Uterus (tissue), 4 donors: ENCODE results near the gene ATXN7L1. TPM values are rescaled to one million over a fixed set of nuclear protein-coding genes. Genes with fewer than 3 reads are reported as not detected.

Experiments used
- DNase-seq, 2 donors: peaks; one replicate each; pipeline ENCODE4 v3.0.0-alpha.2; 2019 to 2020
- H3K27ac ChIP-seq, 2 donors: fragments of 200-600 bp; sonication (generic); 1 replicate in 1 of 2; 2 replicates in 1 of 2; pipeline ENCODE4 v1.5.1; 2016 to 2018
- H3K27me3 ChIP-seq, 2 donors: fragments of 200-600 bp; sonication (generic); one replicate each; pipeline ENCODE4 v1.5.1; 2018 to 2019; ENCODE audit warnings: control low read depth in 1 of 2
- H3K36me3 ChIP-seq, 2 donors: fragments of 200-600 bp; sonication (generic); one replicate each; pipeline ENCODE4 v1.5.1; 2019; ENCODE audit warnings: control low read depth in 1 of 2
- H3K4me1 ChIP-seq, 2 donors: fragments of 200-600 bp; sonication (generic); one replicate each; pipeline ENCODE4 v1.5.1; 2018 to 2019; ENCODE audit warnings: control low read depth in 1 of 2
- H3K4me3 ChIP-seq, 2 donors: fragments of 200-600 bp; sonication (generic); 1 replicate in 1 of 2; 2 replicates in 1 of 2; pipeline ENCODE4 v1.5.1; 2018 to 2019; ENCODE audit warnings: mild to moderate bottlenecking in 1 of 2
- H3K9me3 ChIP-seq, 2 donors: fragments of 200-600 bp; sonication (generic); one replicate each; pipeline ENCODE4 v1.5.1; 2019; ENCODE audit warnings: control low read depth in 1 of 2
- POLR2A ChIP-seq, 2 donors: fragments of 450-650 bp; IDR thresholded peaks; one replicate each; pipeline ENCODE4 v1.6.1; 2016; ENCODE audit warnings: antibody characterized with exemption in 2 of 2, mild to moderate bottlenecking in 1 of 2, moderate library complexity in 1 of 2
- intact Hi-C: fragments of 100-400 bp; cut with DNase I; formaldehyde crosslinking; loops from one replicate; pipeline ENCODE4 v1.15.1; 2023; ENCODE audit warnings: low total_unique reads
- total RNA-seq, 4 donors: library from RNA; depleted of rRNA in 3 of 4; stranded (reverse); fragments of >200 nt in 3 of 4; gene quantifications; one replicate each; pipeline versions ENCODE4 v1.1.0 to v1.2.4, GENCODE V29; 2014 to 2023
- TF ChIP-seq, protein P1 (sequence below), 4 experiments: fragments of 200-600 bp in 2 of 4; fragments of 450-650 bp in 2 of 4; sonication (generic) in 2 of 4; IDR thresholded peaks; one replicate each; pipeline ENCODE4 v1.5.1; 2016 to 2019; ENCODE audit warnings: antibody characterized with exemption in 4 of 4, mild to moderate bottlenecking in 2 of 4, moderate library complexity in 1 of 4
- donor health status: DM: yes; HTN: yes; CAD: no.

Gene ATXN7L1
- total RNA-seq, 4 donors from 2014 or later, result 4.4 to 22.4 (median 11.0) TPM

DNA sequence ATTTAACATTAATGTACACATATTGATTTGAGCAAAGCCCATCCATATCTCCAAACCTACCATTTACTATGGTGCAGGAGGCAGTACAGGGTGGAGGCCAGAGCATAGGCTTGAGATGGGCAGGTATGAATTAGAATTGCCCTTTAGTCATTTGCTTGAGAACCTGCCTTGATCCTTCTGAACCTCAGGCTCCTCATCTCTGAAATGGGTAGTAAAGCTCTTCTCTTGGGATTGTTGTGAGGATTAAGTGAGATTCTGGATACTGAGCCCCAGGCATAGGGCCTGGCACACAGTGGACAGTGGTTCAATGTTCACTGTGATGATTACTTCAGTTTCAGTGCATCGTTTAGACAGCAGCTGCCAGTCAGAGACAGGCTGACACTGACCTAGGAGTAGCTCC is 5.0 kb upstream of the ATXN7L1 start:
- DNase-seq, result no peak
- intact Hi-C loops, result no loop called here
- Histone ChIP-seq H3K4me1 (no peaks in the 10 kb centered on the region), H3K36me3 (no peaks in the 10 kb centered on the region), H3K9me3 (no peaks in the 10 kb centered on the region), H3K27me3 (no peaks in the 10 kb centered on the region), H3K4me3 (no peak overlapping the region), H3K27ac (no peak overlapping the region)
- TF ChIP-seq, protein P1, sequence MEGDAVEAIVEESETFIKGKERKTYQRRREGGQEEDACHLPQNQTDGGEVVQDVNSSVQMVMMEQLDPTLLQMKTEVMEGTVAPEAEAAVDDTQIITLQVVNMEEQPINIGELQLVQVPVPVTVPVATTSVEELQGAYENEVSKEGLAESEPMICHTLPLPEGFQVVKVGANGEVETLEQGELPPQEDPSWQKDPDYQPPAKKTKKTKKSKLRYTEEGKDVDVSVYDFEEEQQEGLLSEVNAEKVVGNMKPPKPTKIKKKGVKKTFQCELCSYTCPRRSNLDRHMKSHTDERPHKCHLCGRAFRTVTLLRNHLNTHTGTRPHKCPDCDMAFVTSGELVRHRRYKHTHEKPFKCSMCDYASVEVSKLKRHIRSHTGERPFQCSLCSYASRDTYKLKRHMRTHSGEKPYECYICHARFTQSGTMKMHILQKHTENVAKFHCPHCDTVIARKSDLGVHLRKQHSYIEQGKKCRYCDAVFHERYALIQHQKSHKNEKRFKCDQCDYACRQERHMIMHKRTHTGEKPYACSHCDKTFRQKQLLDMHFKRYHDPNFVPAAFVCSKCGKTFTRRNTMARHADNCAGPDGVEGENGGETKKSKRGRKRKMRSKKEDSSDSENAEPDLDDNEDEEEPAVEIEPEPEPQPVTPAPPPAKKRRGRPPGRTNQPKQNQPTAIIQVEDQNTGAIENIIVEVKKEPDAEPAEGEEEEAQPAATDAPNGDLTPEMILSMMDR (IDR thresholded peaks at IDR 0.05), result no peak
- TF ChIP-seq POLR2A (IDR thresholded peaks at IDR 0.05), result no peak

DNA sequence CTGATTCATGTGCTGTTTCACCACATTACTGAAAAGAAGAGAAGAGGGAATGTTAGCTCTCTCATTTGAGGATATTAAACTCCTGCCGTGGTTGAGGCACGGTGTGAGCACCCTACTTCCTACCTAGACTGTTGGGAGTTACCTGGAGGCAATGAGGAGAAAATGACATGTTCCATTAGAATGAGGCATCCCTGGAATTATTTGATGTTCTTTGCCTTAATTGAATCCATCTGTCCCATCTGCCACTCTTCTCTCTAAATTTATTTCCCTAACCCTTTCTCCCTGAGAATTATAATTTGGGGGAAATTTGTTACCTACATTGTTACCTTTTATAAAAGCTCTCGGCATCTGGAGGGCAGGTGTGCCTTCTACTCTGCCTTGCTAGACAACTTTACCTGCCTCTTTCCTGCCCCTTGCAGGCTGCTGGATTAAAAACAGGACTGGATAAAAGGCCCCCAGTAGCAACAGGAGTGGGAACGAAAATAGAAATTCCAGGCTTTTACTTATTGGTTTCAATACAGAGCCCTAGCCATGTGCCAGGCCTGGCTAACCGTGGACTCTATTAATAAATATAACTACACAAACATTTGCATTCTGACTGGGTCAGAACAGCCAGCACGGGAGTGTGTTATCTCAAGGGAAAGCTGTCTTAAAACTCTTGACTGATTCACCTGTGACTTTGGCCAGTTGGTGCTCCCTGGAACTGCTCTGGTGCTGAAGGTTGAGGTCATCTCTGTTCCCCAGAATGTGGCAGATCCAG is 4.4 kb upstream of the ATXN7L1 start:
- H3K4me1 ChIP-seq, result no peaks in the 10 kb centered on the region
- no peak overlapping the region for H3K4me3 ChIP-seq
- DNase-seq, result no peak
- no peaks in the 10 kb centered on the region for H3K9me3 ChIP-seq
- intact Hi-C loops, result no loop called here
- no peak overlapping the region for H3K27ac ChIP-seq
- TF ChIP-seq, protein P1 (IDR thresholded peaks at IDR 0.05), result no peak
- no peak for TF ChIP-seq POLR2A (IDR thresholded peaks at IDR 0.05)
- H3K27me3 ChIP-seq, result no peaks in the 10 kb centered on the region
- H3K36me3 ChIP-seq, result no peaks in the 10 kb centered on the region

DNA sequence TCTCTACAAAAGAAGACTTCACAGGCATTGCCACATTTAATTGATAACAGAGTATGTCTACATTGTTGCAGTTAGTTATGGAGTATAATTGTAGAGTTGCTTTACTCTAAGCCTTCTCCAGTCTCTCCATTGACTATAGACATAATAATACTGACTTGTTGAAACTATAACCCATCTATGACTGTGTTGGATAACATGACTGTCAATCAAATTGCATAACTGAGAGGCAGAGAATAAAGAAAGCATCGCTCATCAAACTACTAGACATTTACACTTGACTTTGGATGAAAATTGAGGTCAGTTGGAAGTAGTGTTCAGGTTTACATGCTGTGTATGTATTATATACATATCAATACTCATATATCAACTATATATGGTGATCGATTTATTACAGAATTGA is 3.4 kb upstream of the ATXN7L1 start:
- Histone ChIP-seq H3K4me3 (no peak overlapping the region), H3K36me3 (no peaks in the 10 kb centered on the region), H3K4me1 (no peaks in the 10 kb centered on the region), H3K27ac (no peak overlapping the region), H3K27me3 (no peaks in the 10 kb centered on the region), H3K9me3 (no peaks in the 10 kb centered on the region)
- intact Hi-C loops, result no loop called here
- TF ChIP-seq, protein P1 (IDR thresholded peaks at IDR 0.05), result no peak
- TF ChIP-seq POLR2A (IDR thresholded peaks at IDR 0.05), result no peak
- DNase-seq, result no peak

DNA sequence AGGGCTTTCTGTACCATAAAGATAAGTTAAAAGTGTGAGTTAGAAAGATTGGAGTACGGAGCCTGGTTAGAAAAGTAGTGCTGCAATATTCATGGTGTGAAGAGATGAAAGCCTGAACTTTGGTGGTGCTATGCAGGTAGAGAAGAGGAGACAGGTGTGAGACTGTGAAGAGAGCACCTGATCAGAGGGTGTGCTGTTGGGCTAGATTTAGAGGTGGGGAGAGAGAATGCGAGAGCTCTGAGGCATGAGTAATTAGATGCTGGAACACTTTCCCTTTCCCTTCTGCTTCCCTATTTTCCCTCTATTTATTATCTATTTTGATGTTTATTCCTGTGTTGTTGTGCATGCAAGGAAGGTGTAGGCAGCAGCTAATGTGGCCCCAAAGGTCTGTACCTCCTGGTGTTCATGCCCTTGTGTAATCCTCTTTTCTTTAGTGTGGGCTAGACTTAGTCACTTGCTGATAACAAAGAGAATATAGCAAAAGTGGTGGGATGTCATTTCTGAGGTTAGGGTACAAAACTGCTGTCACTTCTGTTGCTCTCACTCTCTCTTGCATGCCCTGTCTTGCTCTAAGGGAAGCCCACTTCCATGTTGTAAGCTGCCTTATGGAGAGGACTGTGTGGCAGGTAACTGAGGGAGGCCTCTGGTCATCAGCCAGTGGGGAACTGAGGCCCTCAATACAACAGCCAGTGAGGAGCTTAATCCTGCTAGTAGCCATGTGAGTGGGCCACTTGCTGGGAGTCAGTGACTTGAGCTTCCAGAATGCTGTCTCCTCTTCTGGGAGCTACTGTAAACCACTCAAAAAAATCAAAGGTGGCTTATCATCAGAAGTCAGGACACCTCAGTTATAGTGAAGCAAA is 2.6 kb upstream of the ATXN7L1 start:
- no peaks in the 10 kb centered on the region for H3K36me3 ChIP-seq
- H3K27me3 ChIP-seq, result no peaks in the 10 kb centered on the region
- H3K27ac ChIP-seq, result no peak overlapping the region
- TF ChIP-seq, protein P1 (IDR thresholded peaks at IDR 0.05), result no peak
- TF ChIP-seq POLR2A (IDR thresholded peaks at IDR 0.05), result no peak
- H3K4me1 ChIP-seq, result no peaks in the 10 kb centered on the region
- intact Hi-C loops, result no loop called here
- no peaks in the 10 kb centered on the region for H3K9me3 ChIP-seq
- DNase-seq, result no peak
- no peak overlapping the region for H3K4me3 ChIP-seq

DNA sequence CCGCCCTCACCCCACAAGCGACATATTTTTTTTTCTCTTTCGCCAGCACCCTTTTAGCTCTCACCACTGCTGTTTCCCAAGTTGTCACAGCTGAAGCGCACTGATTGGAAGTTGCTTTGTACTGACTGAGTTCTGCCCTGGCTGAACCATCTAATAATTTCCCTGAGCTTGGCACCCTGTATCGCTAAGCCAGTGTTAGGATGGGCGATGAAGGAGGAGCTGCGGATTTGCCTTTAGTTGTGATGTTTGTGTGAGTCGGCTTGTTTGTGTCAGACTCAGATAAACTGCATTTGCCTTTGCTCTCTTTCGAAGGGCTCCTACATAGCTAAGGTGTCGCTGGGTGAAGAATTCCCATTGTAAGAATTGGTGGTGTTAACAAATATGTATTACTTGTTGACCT is 1.3 kb upstream of the ATXN7L1 start:
- H3K4me3 ChIP-seq, result peak overlapping the region in 1 of 2 donors; percentile 64
- H3K27me3 ChIP-seq, result no peaks in the 10 kb centered on the region
- no peaks in the 10 kb centered on the region for H3K4me1 ChIP-seq
- no peaks in the 10 kb centered on the region for H3K36me3 ChIP-seq
- TF ChIP-seq, protein P1 (IDR thresholded peaks at IDR 0.05), result no peak
- TF ChIP-seq POLR2A (IDR thresholded peaks at IDR 0.05), result no peak
- H3K27ac ChIP-seq, result peak overlapping the region in 1 of 2 donors; percentile 74
- no peak for DNase-seq
- intact Hi-C loops, result no loop called here
- no peaks in the 10 kb centered on the region for H3K9me3 ChIP-seq
